Stimulated activated memory B cell treated with anti-CD40 and anti-IgM and Interleukin-4, amounts not matched to agents 10 μg/mL and 1 μg/mL and 100 μg/mL, for 72 hours (primary cell): Measurements from ENCODE around the gene RIT1.
"Not testable (repeated sequence)": the region's sequence is repeated elsewhere in the genome, so short reads cannot be mapped to it uniquely, and the experiment has no call there.

Source experiments
- ATAC-seq: fragments of 150-1000 bp; cut with Tn5 transposase; 2 replicates; pipeline ENCODE4 v1.10.0; 2021
- H3K27ac Mint-ChIP-seq: one replicate; pipeline ENCODE4 v1.8.0; 2022; ENCODE audit warnings: mild to moderate bottlenecking, mixed read lengths
- H3K27me3 Mint-ChIP-seq: one replicate; pipeline ENCODE4 v1.8.0; 2022; ENCODE audit warnings: mixed read lengths
- H3K36me3 Mint-ChIP-seq: one replicate; pipeline ENCODE4 v1.8.0; 2022; ENCODE audit warnings: mixed read lengths
- H3K4me1 Mint-ChIP-seq: one replicate; pipeline ENCODE4 v1.8.0; 2022; ENCODE audit warnings: mixed read lengths
- H3K4me3 Mint-ChIP-seq: one replicate; pipeline ENCODE4 v1.8.0; 2022; ENCODE audit warnings: mild to moderate bottlenecking, moderate library complexity, mixed read lengths
- H3K9me3 Mint-ChIP-seq: one replicate; pipeline ENCODE4 v1.8.0; 2022; ENCODE audit warnings: mixed read lengths

The RIT1 gene

DNA sequence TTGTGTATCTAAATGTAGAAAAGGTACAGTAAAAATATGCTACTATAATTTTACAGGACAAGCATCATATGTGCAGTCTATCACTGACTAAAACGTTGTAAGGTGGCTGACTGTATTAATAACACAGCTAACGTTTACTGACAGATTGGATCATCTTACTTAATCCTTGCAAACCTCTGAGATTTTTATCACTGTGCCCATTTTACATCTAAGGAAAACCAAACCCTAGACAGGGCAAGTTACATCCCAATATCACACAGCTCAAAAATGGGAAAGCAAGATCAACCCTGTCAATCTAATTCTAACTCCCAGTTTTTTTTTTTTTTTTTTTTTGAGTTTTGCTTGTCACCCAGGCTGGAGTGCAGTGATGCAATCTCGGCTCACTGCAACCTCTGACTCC, 7.5 kb upstream of the RIT1 start:
- no peak for ATAC-seq
- Mint-ChIP-seq H3K4me3 (no peak overlapping the region), H3K27me3 (no peaks in the 10 kb centered on the region), H3K4me1 (no peaks in the 10 kb centered on the region), H3K9me3 (no peaks in the 10 kb centered on the region), H3K36me3 (peaks cover 61% of the 10 kb centered on the region), H3K27ac (no peak overlapping the region)

- H3K27ac Mint-ChIP-seq, result no peak overlapping the region
Observed at GRCh38 chr1:155913969-155914757, 3.0 kb upstream of the RIT1 start.

DNA sequence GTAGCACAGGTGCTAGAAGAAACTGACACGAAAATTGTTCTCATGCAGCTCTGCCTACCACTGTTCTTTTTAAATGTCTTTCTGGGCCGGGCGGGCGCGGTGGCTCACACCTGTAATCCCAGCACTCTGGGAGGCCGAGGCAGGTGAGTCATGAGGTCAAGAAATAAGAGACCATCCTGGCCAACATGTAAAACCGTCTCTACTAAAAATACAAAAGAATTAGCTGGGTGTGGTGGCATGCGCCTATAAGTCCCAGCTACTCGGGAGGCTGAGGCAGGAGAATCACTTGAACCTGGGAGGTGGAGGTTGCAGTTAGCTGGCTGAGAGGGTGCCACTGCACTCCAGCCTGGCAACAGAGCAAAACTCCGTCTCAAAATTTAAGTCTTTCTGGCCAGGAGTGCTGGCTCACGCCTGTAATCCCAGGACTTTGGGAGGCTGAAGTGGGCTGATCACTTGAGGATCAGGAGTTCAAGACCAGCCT, 947 bp upstream of the RIT1 start:
- Mint-ChIP-seq H3K27me3 (no peaks in the 10 kb centered on the region), H3K4me1 (peaks cover 27% of the 10 kb centered on the region), H3K4me3 (peak overlapping the region; percentile 95), H3K36me3 (peaks cover 36% of the 10 kb centered on the region), H3K9me3 (no peaks in the 10 kb centered on the region), H3K27ac (peak overlapping the region; percentile 94)
- ATAC-seq, result no peak

More at GRCh38 chr1:155913969-155914757, 3.0 kb upstream of the RIT1 start:
- H3K9me3 Mint-ChIP-seq, result no peaks in the 10 kb centered on the region
- no peak overlapping the region for H3K4me3 Mint-ChIP-seq
- H3K4me1 Mint-ChIP-seq, result peaks cover 27% of the 10 kb centered on the region
- peaks cover 39% of the 10 kb centered on the region for H3K36me3 Mint-ChIP-seq
- ATAC-seq, result no peak
- H3K27me3 Mint-ChIP-seq, result no peaks in the 10 kb centered on the region

DNA sequence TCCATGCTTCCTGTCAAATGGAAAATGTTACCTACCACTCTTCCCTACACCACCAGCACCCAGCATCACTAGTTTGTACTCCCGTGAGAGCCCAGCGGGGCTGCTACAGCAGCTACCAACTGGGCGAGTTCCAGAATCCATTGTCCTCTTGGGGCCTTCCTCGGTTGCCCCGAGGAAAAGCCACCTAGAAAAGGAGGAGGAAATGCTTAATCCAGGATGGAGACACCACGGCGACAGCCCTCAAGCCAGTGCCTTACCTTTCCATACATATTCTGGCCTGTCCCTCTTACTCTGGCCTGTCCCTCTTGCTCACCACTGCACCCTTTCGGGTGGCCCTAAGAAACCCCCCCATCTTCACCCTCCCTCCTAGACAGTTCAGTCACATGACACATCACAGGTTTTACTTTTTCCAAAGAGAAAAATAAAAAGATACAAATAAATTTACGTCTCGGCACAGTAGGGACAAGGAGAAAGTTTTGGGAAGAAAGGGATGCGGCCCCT, 478 bp downstream of the RIT1 start:
- no peaks in the 10 kb centered on the region for H3K27me3 Mint-ChIP-seq
- H3K27ac Mint-ChIP-seq, result peak overlapping the region; percentile 94
- peaks cover 27% of the 10 kb centered on the region for H3K4me1 Mint-ChIP-seq
- peak; percentile 66 for ATAC-seq
- no peaks in the 10 kb centered on the region for H3K9me3 Mint-ChIP-seq
- H3K4me3 Mint-ChIP-seq, result peak overlapping the region; percentile 95
- H3K36me3 Mint-ChIP-seq, result peaks cover 27% of the 10 kb centered on the region

GRCh38 chr1:155909894-155910293, 1.3 kb downstream of the RIT1 start:
- Mint-ChIP-seq H3K4me1 (peaks cover 27% of the 10 kb centered on the region), H3K9me3 (no peaks in the 10 kb centered on the region), H3K27ac (peak overlapping the region; percentile 94), H3K36me3 (peaks cover 24% of the 10 kb centered on the region), H3K27me3 (no peaks in the 10 kb centered on the region), H3K4me3 (peak overlapping the region; percentile 95)
- no peak for ATAC-seq

- ATAC-seq, result no peak
- Mint-ChIP-seq H3K36me3 (peaks cover 38% of the 10 kb centered on the region), H3K27me3 (no peaks in the 10 kb centered on the region), H3K4me3 (no peak overlapping the region), H3K4me1 (no peaks in the 10 kb centered on the region), H3K27ac (no peak overlapping the region), H3K9me3 (no peaks in the 10 kb centered on the region)
Observed at GRCh38 chr1:155904261-155904660, 6.9 kb downstream of the RIT1 start.

DNA sequence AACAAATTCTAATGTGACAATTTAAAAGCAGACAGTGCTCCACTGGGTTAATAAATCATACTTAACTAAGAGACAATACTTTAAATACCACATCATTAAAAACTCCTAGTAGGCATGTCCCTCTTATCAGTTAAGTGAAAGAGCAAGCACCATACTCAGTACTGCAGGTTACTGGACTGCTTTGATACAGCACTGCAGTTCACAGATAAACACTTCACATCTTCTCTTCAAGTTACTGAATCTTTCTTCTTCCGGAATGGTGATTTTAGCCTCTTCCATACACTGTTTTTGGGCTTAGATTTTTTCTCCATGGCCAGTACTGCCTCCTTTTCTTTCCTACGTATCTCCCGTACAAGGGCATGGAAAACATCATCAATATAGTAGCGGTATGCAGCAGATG, 11.0 kb downstream of the RIT1 start:
- H3K36me3 Mint-ChIP-seq, result peaks cover 43% of the 10 kb centered on the region
- H3K4me1 Mint-ChIP-seq, result no peaks in the 10 kb centered on the region
- ATAC-seq, result no peak
- no peak overlapping the region for H3K27ac Mint-ChIP-seq
- no peaks in the 10 kb centered on the region for H3K27me3 Mint-ChIP-seq
- H3K9me3 Mint-ChIP-seq, result no peaks in the 10 kb centered on the region
- H3K4me3 Mint-ChIP-seq, result no peak overlapping the region

DNA sequence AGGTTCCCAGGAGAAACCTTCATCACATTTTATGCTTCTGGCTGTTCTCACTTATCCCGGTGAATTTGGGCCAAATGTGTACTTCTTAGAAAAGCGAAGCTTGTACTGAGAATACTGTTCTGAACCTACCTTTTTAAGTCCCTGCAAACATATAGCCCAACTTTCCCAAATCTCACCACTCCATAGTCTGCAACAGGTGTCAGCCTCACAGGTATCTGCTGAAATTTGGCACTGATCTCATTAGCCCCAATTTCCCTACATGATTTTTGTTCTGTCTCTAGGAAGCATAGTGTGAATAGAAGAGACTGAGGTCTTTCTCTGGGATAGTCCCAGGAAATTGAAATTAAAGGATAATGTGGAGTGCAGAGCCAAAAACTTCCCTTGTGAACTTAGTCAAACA, 11.5 kb downstream of the RIT1 start:
- ATAC-seq, result no peak
- peaks cover 41% of the 10 kb centered on the region for H3K36me3 Mint-ChIP-seq
- no peak overlapping the region for H3K27ac Mint-ChIP-seq
- no peaks in the 10 kb centered on the region for H3K9me3 Mint-ChIP-seq
- H3K4me3 Mint-ChIP-seq, result no peak overlapping the region
- H3K4me1 Mint-ChIP-seq, result no peaks in the 10 kb centered on the region
- no peaks in the 10 kb centered on the region for H3K27me3 Mint-ChIP-seq

DNA sequence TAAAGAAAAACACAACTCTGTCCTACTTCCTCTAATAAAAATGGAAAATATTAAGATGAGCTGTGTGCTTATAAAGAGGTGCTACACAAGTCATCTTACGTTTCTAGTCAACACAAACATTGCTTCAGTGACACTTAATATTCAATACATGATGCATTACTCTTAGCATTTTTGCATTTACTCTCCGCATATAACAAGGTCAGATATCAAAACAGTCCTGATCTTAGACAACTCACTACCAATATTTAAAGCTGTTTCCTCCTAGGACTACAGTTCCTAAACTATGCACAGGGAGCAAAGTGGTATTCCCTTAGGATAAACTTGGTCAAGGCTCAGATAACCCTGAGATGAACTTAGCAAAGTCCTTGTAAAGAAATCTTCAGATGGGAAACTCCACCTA, 12.3 kb downstream of the RIT1 start:
- no peak overlapping the region for H3K4me3 Mint-ChIP-seq
- no peak for ATAC-seq
- H3K27me3 Mint-ChIP-seq, result no peaks in the 10 kb centered on the region
- peaks cover 36% of the 10 kb centered on the region for H3K36me3 Mint-ChIP-seq
- H3K27ac Mint-ChIP-seq, result no peak overlapping the region
- no peaks in the 10 kb centered on the region for H3K4me1 Mint-ChIP-seq
- H3K9me3 Mint-ChIP-seq, result no peaks in the 10 kb centered on the region

DNA sequence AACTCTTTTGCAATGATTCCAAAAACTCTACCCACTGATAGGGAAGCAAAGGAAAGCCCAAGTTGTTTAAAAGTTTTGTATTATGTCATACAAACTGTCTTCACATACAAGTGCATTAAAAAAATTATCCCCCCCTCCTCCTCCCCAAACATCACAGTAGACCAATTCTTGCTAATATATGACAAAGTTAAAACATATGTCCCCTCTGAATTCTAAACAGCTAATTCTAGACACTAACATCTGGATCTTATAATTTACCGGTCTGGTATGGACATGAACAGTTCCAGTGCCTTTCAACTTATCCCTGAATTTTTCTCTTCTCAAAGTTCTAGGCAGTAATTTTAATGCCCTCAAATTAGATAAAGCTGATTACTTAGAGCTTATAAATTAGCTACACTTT, 13.4 kb downstream of the RIT1 start:
- Mint-ChIP-seq H3K4me3 (no peak overlapping the region), H3K4me1 (no peaks in the 10 kb centered on the region), H3K9me3 (no peaks in the 10 kb centered on the region), H3K27ac (no peak overlapping the region), H3K36me3 (peaks cover 36% of the 10 kb centered on the region), H3K27me3 (no peaks in the 10 kb centered on the region)
- no peak for ATAC-seq

GRCh38 chr1:155896476-155896875, 14.7 kb downstream of the RIT1 start:
- not testable (repeated sequence) for H3K27ac Mint-ChIP-seq, H3K27me3 Mint-ChIP-seq, H3K4me3 Mint-ChIP-seq, H3K4me1 Mint-ChIP-seq, ATAC-seq, H3K9me3 Mint-ChIP-seq
- peaks cover 30% of the 10 kb centered on the region for H3K36me3 Mint-ChIP-seq

DNA sequence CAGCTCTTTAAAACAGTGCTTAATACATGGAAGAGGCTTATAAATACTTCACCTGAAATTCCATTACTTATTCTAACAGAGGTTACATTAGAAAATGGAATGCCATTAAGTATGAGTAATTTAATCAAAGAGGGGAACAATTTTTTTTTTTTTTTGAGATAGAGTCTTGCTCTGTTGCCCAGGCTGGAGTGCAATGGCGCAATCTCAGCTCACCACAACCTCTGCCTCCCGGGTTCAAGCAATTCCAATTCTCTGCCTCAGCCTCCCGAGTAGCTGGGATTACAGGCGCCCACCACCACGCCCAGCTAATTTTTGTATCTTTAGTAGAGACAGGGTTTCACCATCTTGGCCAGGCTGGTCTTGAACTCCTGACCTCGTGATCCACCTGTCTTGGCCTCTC, 15.5 kb downstream of the RIT1 start:
- not testable (repeated sequence) for H3K27me3 Mint-ChIP-seq, H3K9me3 Mint-ChIP-seq, H3K27ac Mint-ChIP-seq, H3K4me1 Mint-ChIP-seq, ATAC-seq, H3K4me3 Mint-ChIP-seq
- peaks cover 26% of the 10 kb centered on the region for H3K36me3 Mint-ChIP-seq

- H3K36me3 Mint-ChIP-seq, result peaks cover 8% of the 10 kb centered on the region
- no peaks in the 10 kb centered on the region for H3K4me1 Mint-ChIP-seq
- no peak for ATAC-seq
- no peak overlapping the region for H3K27ac Mint-ChIP-seq
- H3K27me3 Mint-ChIP-seq, result no peaks in the 10 kb centered on the region
- no peaks in the 10 kb centered on the region for H3K9me3 Mint-ChIP-seq
- H3K4me3 Mint-ChIP-seq, result no peak overlapping the region
Observed at GRCh38 chr1:155893389-155894142, 17.6 kb downstream of the RIT1 start.

DNA sequence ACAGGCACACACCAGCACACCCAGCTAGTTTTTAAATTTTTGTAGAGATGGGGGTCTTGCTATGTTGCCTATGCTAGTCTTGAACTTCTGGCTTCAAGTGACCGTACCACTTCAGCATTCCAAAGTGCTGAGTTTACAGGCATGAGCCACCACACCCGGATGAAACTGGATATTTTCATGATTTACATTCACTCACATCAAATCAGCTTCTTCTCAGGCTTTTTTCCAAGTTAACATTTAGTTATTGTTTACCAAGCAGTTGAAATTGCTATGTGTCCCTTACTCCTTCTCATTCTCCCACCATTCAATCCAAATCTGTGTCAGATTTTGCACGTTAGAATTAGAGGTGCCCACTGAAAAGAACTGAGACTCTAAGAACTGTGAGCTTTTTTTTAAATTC, 18.4 kb downstream of the RIT1 start:
- Mint-ChIP-seq H3K9me3 (no peaks in the 10 kb centered on the region), H3K4me3 (no peak overlapping the region), H3K27ac (no peak overlapping the region), H3K36me3 (peaks cover 6% of the 10 kb centered on the region), H3K27me3 (no peaks in the 10 kb centered on the region), H3K4me1 (no peaks in the 10 kb centered on the region)
- ATAC-seq, result no peak

- Mint-ChIP-seq H3K9me3 (no peaks in the 10 kb centered on the region), H3K4me3 (no peak overlapping the region), H3K4me1 (no peaks in the 10 kb centered on the region), H3K27ac (no peak overlapping the region), H3K27me3 (no peaks in the 10 kb centered on the region), H3K36me3 (no peaks in the 10 kb centered on the region)
- ATAC-seq, result no peak
Observed at GRCh38 chr1:155890251-155890650, 20.9 kb downstream of the RIT1 start.

DNA sequence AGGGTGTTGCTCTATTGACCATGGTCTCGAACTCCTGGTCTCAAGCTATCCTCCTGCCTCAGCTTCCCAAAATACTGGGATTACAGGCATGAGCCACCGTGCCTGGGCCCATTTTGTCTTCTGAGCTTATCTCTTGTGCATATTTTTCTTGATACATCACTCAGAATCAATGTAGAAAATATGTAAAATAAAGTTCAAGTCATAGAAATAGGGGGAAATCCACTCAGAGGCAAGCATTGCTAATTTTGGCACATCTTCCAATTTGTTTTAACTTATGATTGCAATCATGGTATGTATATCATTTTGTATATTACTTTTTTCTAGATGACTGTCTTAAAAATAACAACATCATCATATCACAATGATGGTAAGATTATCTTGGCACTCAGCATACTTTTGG, 21.6 kb downstream of the RIT1 start:
- no peak overlapping the region for H3K4me3 Mint-ChIP-seq
- no peaks in the 10 kb centered on the region for H3K9me3 Mint-ChIP-seq
- H3K27ac Mint-ChIP-seq, result no peak overlapping the region
- ATAC-seq, result no peak
- H3K36me3 Mint-ChIP-seq, result no peaks in the 10 kb centered on the region
- H3K27me3 Mint-ChIP-seq, result no peaks in the 10 kb centered on the region
- H3K4me1 Mint-ChIP-seq, result no peaks in the 10 kb centered on the region
